ENCODE measurements around the gene COL1A2. TPM values are rescaled to one million over a fixed set of nuclear protein-coding genes. Genes with fewer than 3 reads are reported as not detected.

Gene COL1A2
- polyA plus RNA-seq, 1 experiment = 4,815 TPM

DNA sequence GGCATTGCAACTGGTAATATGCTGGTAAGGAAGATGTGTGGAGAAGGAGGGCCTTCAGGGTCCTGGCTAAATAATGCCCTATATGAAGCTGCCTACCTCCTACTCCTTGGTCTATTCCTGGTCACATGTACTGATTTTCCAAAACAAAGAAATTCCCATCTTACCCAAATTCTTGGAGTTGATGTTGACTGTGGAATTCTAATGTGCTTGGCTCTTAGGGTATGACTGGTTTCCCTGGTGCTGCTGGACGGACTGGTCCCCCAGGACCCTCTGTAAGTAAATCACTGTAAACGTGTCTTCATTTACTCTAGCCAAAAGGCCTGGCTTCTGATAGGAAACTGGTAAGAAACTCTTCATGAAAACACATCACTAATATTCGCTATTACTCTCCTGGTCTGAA, 27.0 kb downstream of the COL1A2 start:
- no peak for DNase-seq (ENCODE audit: low read depth, low spot score)
- Histone ChIP-seq H3K9me3 (ENCODE audit: control insufficient read depth, insufficient read depth, low read length) (no peaks in the 10 kb centered on the region), H3K27me3 (ENCODE audit: control insufficient read depth, insufficient read depth, low read length) (no peaks in the 10 kb centered on the region), H3K27ac (ENCODE audit: low read depth, low read length) (peak overlapping the region; percentile 11), H3K4me3 (ENCODE audit: low read depth, low read length) (no peak overlapping the region)
- ChIA-PET POLR2A (interaction anchor here (1.7 to 4.1 kb wide), 2 partner anchors 10 to 12 kb away, joined by 3 to 15 read pairs; no protein-coding TSS in a partner anchor), CTCF (interaction anchor here (1.8 kb wide), 1 partner anchor 133 kb away, joined by 6 read pairs; no protein-coding TSS in a partner anchor)
- TF ChIP-seq, protein P1, sequence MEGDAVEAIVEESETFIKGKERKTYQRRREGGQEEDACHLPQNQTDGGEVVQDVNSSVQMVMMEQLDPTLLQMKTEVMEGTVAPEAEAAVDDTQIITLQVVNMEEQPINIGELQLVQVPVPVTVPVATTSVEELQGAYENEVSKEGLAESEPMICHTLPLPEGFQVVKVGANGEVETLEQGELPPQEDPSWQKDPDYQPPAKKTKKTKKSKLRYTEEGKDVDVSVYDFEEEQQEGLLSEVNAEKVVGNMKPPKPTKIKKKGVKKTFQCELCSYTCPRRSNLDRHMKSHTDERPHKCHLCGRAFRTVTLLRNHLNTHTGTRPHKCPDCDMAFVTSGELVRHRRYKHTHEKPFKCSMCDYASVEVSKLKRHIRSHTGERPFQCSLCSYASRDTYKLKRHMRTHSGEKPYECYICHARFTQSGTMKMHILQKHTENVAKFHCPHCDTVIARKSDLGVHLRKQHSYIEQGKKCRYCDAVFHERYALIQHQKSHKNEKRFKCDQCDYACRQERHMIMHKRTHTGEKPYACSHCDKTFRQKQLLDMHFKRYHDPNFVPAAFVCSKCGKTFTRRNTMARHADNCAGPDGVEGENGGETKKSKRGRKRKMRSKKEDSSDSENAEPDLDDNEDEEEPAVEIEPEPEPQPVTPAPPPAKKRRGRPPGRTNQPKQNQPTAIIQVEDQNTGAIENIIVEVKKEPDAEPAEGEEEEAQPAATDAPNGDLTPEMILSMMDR (IDR thresholded peaks at IDR 0.05; ENCODE audit: low read depth, low read length) = no peak

DNA sequence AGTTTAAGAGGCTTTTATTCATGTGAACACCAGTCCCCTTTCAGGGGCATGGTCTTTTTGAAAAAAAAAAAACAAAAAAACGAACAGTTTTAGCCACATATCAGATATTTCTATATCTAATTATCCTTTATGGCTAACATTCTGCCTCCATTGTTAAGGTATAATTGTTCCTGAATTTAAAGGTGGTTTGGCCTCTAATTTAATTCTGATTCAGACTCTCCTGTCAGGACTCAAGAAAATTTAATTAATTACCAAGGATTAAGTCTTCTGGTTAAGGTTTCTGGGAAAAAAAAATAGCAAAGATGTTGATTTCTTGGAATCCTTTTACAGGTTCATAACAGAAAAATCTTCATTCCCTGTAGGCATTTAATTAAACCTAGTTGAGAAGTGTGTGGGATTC, 27.4 kb downstream of the COL1A2 start:
- TF ChIP-seq, protein P1 (IDR thresholded peaks at IDR 0.05; ENCODE audit: low read depth, low read length) = no peak
- H3K27me3 ChIP-seq (ENCODE audit: control insufficient read depth, insufficient read depth, low read length) = no peaks in the 10 kb centered on the region
- ChIA-PET CTCF (interaction anchor here (1.8 kb wide), 1 partner anchor 133 kb away, joined by 6 read pairs; no protein-coding TSS in a partner anchor), POLR2A (interaction anchor here (1.3 kb wide), 1 partner anchor 28 kb away, joined by 5 read pairs; the partner anchor contains the start of gene COL1A2)
- H3K4me3 ChIP-seq (ENCODE audit: low read depth, low read length) = no peak overlapping the region
- H3K27ac ChIP-seq (ENCODE audit: low read depth, low read length) = no peak overlapping the region
- DNase-seq (ENCODE audit: low read depth, low spot score) = no peak
- no peaks in the 10 kb centered on the region for H3K9me3 ChIP-seq (ENCODE audit: control insufficient read depth, insufficient read depth, low read length)

DNA sequence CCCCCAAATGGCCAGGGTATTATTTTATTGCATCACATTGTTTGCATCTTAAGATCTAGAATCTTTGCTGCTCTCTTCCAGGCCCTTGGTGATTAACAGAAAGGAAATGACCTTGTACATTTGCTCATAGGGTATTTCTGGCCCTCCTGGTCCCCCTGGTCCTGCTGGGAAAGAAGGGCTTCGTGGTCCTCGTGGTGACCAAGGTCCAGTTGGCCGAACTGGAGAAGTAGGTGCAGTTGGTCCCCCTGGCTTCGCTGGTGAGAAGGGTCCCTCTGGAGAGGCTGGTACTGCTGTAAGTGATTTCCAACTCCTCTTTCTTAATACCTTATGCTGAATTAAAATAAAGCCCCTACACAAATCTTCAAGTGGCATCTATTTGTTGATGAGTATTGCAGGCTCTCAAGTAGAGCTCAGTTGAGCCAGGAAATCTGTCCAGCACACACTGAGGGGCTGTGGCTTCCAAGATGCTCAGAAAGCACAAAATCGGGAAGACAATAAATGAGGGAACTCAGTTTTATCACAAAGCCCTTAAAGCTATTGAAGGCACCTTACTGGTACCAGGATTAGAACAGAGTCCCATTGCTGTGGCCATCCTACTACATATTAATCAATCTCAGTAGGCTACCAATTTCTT, 28.2 kb downstream of the COL1A2 start:
- H3K9me3 ChIP-seq (ENCODE audit: control insufficient read depth, insufficient read depth, low read length) = no peaks in the 10 kb centered on the region
- no peaks in the 10 kb centered on the region for H3K27me3 ChIP-seq (ENCODE audit: control insufficient read depth, insufficient read depth, low read length)
- no peak for DNase-seq (ENCODE audit: low read depth, low spot score)
- TF ChIP-seq, protein P1 (IDR thresholded peaks at IDR 0.05; ENCODE audit: low read depth, low read length) = no peak
- peak overlapping the region; percentile 69 for H3K27ac ChIP-seq (ENCODE audit: low read depth, low read length)
- CTCF ChIA-PET = interaction anchor here (2.2 to 4.3 kb wide), 3 partner anchors 13 to 134 kb away, joined by 13 to 32 read pairs (median 21); no protein-coding TSS in a partner anchor
- H3K4me3 ChIP-seq (ENCODE audit: low read depth, low read length) = no peak overlapping the region
- POLR2A ChIA-PET = interaction anchor here (0.6 to 6.8 kb wide), 7 partner anchors 9 to 227 kb away, joined by 3 to 71 read pairs (median 5); partner anchors contain the start of gene COL1A2

DNA sequence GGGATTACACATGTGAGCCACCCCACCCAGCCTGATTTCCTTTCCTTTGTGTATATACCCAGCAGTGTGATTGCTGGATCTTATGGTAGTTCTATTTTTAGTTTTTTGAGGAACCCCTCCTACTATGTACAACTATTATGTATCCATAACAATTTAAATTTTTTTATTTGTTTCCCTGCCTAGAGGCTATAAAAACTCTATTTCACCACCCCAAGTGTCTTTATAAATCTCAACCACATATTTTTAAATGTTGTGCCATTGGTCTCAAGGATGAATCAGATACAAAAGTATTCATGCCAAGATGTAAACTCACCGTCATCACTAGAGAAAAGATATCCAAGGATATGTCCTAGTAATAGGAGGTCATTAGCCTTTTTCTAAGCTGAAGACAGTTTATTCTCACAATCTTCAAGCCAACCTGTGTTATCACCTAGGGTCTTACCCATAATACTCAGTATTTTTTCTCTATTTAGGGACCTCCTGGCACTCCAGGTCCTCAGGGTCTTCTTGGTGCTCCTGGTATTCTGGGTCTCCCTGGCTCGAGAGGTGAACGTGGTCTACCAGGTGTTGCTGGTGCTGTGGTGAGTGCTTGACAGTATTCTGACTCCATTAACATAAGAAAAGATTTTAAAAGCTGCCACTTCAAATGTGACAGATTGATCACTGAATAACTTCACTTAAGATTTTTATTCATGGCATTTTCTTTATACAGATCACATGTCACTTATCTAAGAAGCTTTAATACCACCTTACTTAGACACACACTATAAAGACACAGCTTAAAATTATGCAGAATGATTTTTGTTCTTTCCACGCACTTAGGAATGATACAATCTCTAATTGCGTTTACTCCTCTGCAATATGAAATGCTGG, 29.4 kb downstream of the COL1A2 start:
- Histone ChIP-seq H3K27me3 (ENCODE audit: control insufficient read depth, insufficient read depth, low read length) (no peaks in the 10 kb centered on the region), H3K9me3 (ENCODE audit: control insufficient read depth, insufficient read depth, low read length) (no peaks in the 10 kb centered on the region), H3K27ac (ENCODE audit: low read depth, low read length) (peak overlapping the region; percentile 89), H3K4me3 (ENCODE audit: low read depth, low read length) (no peak overlapping the region)
- ChIA-PET POLR2A (interaction anchor here (0.6 to 6.8 kb wide), 9 partner anchors 9 to 226 kb away, joined by 3 to 71 read pairs (median 4); no protein-coding TSS in a partner anchor), CTCF (interaction anchor here (2.2 to 4.3 kb wide), 3 partner anchors 12 to 135 kb away, joined by 13 to 32 read pairs (median 21); no protein-coding TSS in a partner anchor)
- DNase-seq (ENCODE audit: low read depth, low spot score) = peak; percentile 42
- TF ChIP-seq, protein P1 (IDR thresholded peaks at IDR 0.05; ENCODE audit: low read depth, low read length) = no peak

Data from AG04450 (cell line).